SH-SY5Y (cell line): ENCODE data around the gene HLCS.

Experiments used
- GATA2 ChIP-seq: IDR thresholded peaks from 2 replicates; pipeline ENCODE4 v1.6.1; 2011; ENCODE audit warnings: mild to moderate bottlenecking, low read depth, low read length
- GATA3 ChIP-seq: IDR thresholded peaks from 2 replicates; pipeline ENCODE4 v1.6.1; 2011; ENCODE audit warnings: low read depth, mild to moderate bottlenecking, low read length, moderate library complexity

DNA sequence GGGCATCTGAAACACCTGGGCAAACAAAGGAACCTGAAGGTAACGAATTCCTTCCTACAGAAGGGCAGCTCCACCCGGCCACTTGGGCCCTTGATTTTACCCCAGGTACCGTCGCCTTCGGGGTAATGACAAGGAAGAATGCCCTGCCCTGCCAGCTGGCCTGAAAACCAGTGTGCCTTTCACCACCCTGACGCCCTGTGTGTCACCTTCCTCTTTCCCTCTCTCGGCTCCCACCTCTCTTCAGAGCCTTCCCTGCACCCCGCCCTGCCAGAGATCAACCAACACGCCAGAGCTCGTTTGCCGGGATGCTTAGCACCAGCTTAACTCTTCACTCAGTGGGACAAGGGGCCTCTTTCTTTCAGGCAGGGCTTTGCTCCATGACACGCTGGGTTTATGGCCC, 181.5 kb downstream of the HLCS start:
- TF ChIP-seq GATA2, result no peak
- no peak for TF ChIP-seq GATA3
